Uterus (tissue), 4 donors: ENCODE measurements around the gene RPL37A. TPM values are rescaled to one million over a fixed set of nuclear protein-coding genes. Genes with fewer than 3 reads are reported as not detected.
A peak's percentile ranks its signal among the peaks of the same experiment; 100 is the strongest.

ENCODE experiments used
- DNase-seq, 2 donors: peaks; one replicate each; pipeline ENCODE4 v3.0.0-alpha.2; 2019 to 2020
- H3K27ac ChIP-seq, 2 donors: fragments of 200-600 bp; sonication (generic); 1 replicate in 1 of 2; 2 replicates in 1 of 2; pipeline ENCODE4 v1.5.1; 2016 to 2018
- H3K27me3 ChIP-seq, 2 donors: fragments of 200-600 bp; sonication (generic); one replicate each; pipeline ENCODE4 v1.5.1; 2018 to 2019; ENCODE audit warnings: control low read depth in 1 of 2
- H3K36me3 ChIP-seq, 2 donors: fragments of 200-600 bp; sonication (generic); one replicate each; pipeline ENCODE4 v1.5.1; 2019; ENCODE audit warnings: control low read depth in 1 of 2
- H3K4me1 ChIP-seq, 2 donors: fragments of 200-600 bp; sonication (generic); one replicate each; pipeline ENCODE4 v1.5.1; 2018 to 2019; ENCODE audit warnings: control low read depth in 1 of 2
- H3K4me3 ChIP-seq, 2 donors: fragments of 200-600 bp; sonication (generic); 1 replicate in 1 of 2; 2 replicates in 1 of 2; pipeline ENCODE4 v1.5.1; 2018 to 2019; ENCODE audit warnings: mild to moderate bottlenecking in 1 of 2
- H3K9me3 ChIP-seq, 2 donors: fragments of 200-600 bp; sonication (generic); one replicate each; pipeline ENCODE4 v1.5.1; 2019; ENCODE audit warnings: control low read depth in 1 of 2
- POLR2A ChIP-seq, 2 donors: fragments of 450-650 bp; IDR thresholded peaks; one replicate each; pipeline ENCODE4 v1.6.1; 2016; ENCODE audit warnings: antibody characterized with exemption in 2 of 2, mild to moderate bottlenecking in 1 of 2, moderate library complexity in 1 of 2
- intact Hi-C: fragments of 100-400 bp; cut with DNase I; formaldehyde crosslinking; loops from one replicate; pipeline ENCODE4 v1.15.1; 2023; ENCODE audit warnings: low total_unique reads
- total RNA-seq, 4 donors: library from RNA; depleted of rRNA in 3 of 4; stranded (reverse); fragments of >200 nt in 3 of 4; gene quantifications; one replicate each; pipeline versions ENCODE4 v1.1.0 to v1.2.4, GENCODE V29; 2014 to 2023
- TF ChIP-seq, protein P1 (sequence below), 4 experiments: fragments of 200-600 bp in 2 of 4; fragments of 450-650 bp in 2 of 4; sonication (generic) in 2 of 4; IDR thresholded peaks; one replicate each; pipeline ENCODE4 v1.5.1; 2016 to 2019; ENCODE audit warnings: antibody characterized with exemption in 4 of 4, mild to moderate bottlenecking in 2 of 4, moderate library complexity in 1 of 4
- donor health status: DM: yes; HTN: yes; CAD: no.

The RPL37A gene
- 1,000 to 10,000 TPM in 3 of 4 donors, 100 to 1,000 TPM in 1; 716 to 2,917 (median 2,308) TPM for total RNA-seq

DNA sequence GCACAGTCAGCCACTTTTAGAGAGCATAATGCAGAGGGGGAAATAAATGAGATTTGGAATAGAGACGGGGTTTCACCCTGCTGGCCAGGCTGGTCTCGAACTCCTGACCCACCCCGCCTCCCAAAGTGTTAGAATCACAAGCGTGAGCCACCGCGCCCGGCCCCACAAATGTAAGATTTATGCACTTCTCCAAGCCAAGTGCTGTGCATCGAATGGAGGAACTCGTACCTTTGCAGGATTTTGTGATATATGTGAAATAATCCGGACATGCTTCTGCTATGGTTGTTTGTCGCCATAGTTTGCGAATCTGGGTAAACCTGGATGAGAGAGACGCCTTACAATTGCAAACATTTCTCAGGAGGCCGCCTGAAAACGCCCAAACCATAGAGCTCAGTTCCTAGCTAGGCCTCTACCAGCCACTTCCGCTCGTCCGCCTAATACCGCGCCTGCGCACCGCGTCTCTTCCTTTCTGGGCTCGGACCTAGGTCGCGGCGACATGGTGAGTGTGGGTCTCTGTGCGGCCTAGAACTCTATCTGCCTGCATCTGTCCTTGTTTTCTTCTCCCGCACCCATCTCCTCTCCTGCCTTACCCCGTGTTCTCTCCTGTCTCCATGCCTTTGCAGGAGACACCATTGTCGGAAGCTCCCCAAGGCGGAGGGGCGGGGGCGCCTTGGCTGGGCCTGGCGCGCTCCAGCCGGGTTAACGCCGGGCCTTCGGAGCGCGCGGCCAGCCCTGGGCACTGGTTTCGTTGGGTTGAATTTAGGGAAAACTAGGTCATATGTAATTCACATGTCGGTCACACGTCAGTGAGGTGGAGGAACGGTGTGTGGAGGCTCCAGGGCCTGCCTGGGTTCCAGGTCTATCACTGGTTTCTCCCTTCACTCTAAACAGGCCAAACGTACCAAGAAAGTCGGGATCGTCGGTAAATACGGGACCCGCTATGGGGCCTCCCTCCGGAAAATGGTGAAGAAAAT, at the start of gene RPL37A:
Gene RPL37A, plus strand, starts transcription at position 466 of the 974 bp plus-strand sequence. Its CDS starts 31 bp downstream, at position 497.
- peak; percentile 91 to 92 for DNase-seq
- Histone ChIP-seq H3K4me3 (peak within 1 kb of the TSS; percentile 74 to 93), H3K9me3 (no peaks in the 10 kb centered on the region), H3K27me3 (no peaks in the 10 kb centered on the region), H3K36me3 (no peaks in the 10 kb centered on the region), H3K27ac (peak within 1 kb of the TSS; percentile 82 to 87), H3K4me1 (peaks cover 0 to 17% of the 10 kb centered on the region in 2 donors)
- intact Hi-C loops, result no loop called here
- TF ChIP-seq, protein P1, sequence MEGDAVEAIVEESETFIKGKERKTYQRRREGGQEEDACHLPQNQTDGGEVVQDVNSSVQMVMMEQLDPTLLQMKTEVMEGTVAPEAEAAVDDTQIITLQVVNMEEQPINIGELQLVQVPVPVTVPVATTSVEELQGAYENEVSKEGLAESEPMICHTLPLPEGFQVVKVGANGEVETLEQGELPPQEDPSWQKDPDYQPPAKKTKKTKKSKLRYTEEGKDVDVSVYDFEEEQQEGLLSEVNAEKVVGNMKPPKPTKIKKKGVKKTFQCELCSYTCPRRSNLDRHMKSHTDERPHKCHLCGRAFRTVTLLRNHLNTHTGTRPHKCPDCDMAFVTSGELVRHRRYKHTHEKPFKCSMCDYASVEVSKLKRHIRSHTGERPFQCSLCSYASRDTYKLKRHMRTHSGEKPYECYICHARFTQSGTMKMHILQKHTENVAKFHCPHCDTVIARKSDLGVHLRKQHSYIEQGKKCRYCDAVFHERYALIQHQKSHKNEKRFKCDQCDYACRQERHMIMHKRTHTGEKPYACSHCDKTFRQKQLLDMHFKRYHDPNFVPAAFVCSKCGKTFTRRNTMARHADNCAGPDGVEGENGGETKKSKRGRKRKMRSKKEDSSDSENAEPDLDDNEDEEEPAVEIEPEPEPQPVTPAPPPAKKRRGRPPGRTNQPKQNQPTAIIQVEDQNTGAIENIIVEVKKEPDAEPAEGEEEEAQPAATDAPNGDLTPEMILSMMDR (IDR thresholded peaks at IDR 0.05), result peak in 1 of 4 experiments; percentile 18
- peak; percentile 77 to 91 for TF ChIP-seq POLR2A (IDR thresholded peaks at IDR 0.05)

DNA sequence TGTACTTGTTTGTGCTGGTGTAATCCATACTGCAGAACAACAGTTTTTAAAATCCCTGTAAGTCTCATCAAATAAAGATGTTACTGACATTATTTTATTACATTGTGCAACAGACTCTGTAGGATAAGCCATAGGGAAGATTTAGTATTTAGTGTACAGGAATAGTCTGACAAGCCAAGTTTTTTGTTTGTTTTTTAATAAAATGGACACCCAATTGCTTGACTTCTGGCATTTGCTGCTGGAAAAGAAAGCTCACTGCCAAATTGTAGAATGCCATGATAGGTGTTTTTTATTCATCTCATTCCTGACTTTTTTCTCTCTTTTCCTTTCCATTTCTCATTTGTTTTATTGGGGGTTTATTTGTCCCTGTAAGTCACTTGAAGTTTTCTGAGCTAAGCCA, 48.3 kb upstream of the RPL37A start:
- no peaks in the 10 kb centered on the region for H3K27me3 ChIP-seq
- H3K4me1 ChIP-seq, result no peaks in the 10 kb centered on the region
- no peaks in the 10 kb centered on the region for H3K36me3 ChIP-seq
- H3K27ac ChIP-seq, result no peak overlapping the region
- no peak for DNase-seq
- no peak overlapping the region for H3K4me3 ChIP-seq
- TF ChIP-seq, protein P1 (IDR thresholded peaks at IDR 0.05), result no peak
- no peak for TF ChIP-seq POLR2A (IDR thresholded peaks at IDR 0.05)
- intact Hi-C loops, result no loop called here
- no peaks in the 10 kb centered on the region for H3K9me3 ChIP-seq

DNA sequence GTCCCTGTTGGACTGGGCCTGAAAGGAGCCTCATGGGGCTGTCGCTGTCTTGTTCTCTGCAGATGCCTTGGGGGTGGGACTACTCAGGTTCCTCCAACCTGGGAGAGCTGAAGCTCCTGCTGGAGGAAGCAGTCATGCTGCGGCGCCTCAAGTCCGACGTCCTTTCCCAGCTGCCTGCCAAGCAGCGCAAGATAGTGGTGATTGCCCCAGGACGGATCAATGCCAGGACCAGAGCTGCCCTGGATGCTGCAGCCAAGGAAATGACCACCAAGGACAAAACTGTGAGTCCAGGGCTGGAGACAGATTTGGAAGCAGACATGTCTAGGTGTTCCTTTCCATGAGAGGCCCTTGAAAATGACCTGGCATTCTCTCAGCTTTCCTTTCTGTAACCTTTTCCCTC, 47.9 kb upstream of the RPL37A start:
- no peak for TF ChIP-seq POLR2A (IDR thresholded peaks at IDR 0.05)
- TF ChIP-seq, protein P1 (IDR thresholded peaks at IDR 0.05), result no peak
- intact Hi-C loops, result no loop called here
- Histone ChIP-seq H3K36me3 (no peaks in the 10 kb centered on the region), H3K4me1 (no peaks in the 10 kb centered on the region), H3K9me3 (no peaks in the 10 kb centered on the region), H3K27me3 (no peaks in the 10 kb centered on the region), H3K4me3 (no peak overlapping the region), H3K27ac (no peak overlapping the region)
- no peak for DNase-seq

DNA sequence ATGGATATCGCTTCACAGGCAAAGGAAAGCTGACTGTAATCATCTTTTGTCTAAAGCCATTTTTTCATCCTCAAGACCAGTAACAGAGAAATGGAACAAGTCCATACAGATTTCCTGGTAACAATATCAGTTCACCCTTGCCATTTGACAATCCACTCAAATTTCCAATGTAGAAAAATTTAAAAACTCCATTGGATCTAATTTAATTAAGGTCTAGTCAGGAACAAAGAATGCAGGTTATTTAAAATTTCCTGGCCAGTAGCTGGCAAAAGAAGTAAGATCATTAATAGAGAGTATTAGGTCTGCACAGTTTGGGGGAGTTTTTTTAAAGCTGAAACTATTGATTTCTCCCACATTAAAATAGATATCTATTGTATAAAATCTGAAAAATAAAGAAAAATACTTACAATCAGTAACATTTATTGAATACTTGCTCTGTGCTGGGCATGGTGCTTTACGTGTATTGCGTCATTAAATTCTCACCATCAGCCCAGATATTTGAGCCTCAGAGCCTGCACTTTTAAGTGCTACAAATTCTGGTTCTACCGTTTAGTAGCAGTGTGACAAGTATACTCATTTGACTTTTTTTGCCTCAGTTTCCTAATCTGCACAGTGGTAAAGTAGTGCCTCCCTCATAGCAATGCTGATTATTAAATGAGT, 44.6 kb upstream of the RPL37A start:
- no peak for TF ChIP-seq POLR2A (IDR thresholded peaks at IDR 0.05)
- TF ChIP-seq, protein P1 (IDR thresholded peaks at IDR 0.05), result no peak
- H3K36me3 ChIP-seq, result no peaks in the 10 kb centered on the region
- H3K27me3 ChIP-seq, result no peaks in the 10 kb centered on the region
- no peaks in the 10 kb centered on the region for H3K4me1 ChIP-seq
- H3K27ac ChIP-seq, result no peak overlapping the region
- intact Hi-C loops, result no loop called here
- no peaks in the 10 kb centered on the region for H3K9me3 ChIP-seq
- DNase-seq, result no peak
- H3K4me3 ChIP-seq, result no peak overlapping the region

DNA sequence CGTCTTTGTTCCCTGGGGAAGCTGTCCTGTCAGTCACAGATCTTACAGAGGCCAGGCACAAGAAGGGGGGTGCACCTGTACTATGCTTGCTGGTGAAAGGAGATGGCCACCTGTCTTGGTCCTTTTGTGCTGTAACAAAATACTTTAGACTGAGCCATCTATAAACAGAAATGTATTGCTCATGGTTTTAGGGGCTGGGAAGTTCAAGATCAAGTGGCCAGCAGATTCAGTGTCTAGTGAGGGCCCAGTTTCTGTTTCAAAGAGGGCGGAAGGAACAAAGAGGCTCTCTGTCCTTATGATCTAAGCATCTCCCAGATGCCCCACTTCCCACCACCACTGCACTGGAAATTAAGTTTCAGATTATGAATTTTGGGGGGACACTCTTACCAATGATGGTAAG, 35.5 kb upstream of the RPL37A start:
- Histone ChIP-seq H3K36me3 (no peaks in the 10 kb centered on the region), H3K27me3 (no peaks in the 10 kb centered on the region), H3K27ac (no peak overlapping the region), H3K4me3 (no peak overlapping the region), H3K9me3 (no peaks in the 10 kb centered on the region), H3K4me1 (no peaks in the 10 kb centered on the region)
- TF ChIP-seq, protein P1 (IDR thresholded peaks at IDR 0.05), result no peak
- no peak for TF ChIP-seq POLR2A (IDR thresholded peaks at IDR 0.05)
- intact Hi-C loops, result no loop called here
- DNase-seq, result no peak
